OCI-LY1 (cell line): ENCODE measurements around the gene HPS3.

Experiments used
- EZH2 ChIP-seq: fragments of 200-600 bp; sonication (generic), shearing (Covaris generic); IDR thresholded peaks from 2 replicates; pipeline ENCODE4 v1.8.0; 2017; ENCODE audit warnings: borderline replicate concordance, mixed run types, mild to moderate bottlenecking, antibody characterized with exemption, low read length, moderate library complexity, mixed read lengths
- TF ChIP-seq, protein P1 (sequence below): fragments of 200-600 bp; sonication (generic), shearing (Covaris generic); IDR thresholded peaks from 2 replicates; pipeline ENCODE4 v1.5.1; 2017; ENCODE audit warnings: mild to moderate bottlenecking, antibody characterized with exemption, low read length, moderate library complexity, mixed read lengths

DNA sequence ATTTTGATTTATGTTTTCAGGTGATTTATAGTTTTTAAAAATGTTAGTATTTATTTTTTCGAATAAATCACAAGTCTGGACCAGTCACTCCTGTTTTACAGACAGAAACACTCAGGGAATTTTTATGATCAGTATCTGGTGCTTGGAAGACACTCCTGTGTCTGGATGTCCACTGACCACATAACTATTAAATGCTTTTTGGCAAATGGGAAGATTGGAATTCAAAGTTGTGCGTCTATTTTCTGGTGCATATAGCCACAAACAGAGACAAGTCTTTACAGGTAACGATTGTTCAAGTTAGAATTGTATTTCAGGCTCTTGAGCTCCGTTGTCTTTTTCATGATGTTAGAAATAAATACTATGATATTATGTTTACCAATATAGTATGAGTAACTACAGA is 80.0 kb downstream of the HPS3 start:
- TF ChIP-seq, protein P1, sequence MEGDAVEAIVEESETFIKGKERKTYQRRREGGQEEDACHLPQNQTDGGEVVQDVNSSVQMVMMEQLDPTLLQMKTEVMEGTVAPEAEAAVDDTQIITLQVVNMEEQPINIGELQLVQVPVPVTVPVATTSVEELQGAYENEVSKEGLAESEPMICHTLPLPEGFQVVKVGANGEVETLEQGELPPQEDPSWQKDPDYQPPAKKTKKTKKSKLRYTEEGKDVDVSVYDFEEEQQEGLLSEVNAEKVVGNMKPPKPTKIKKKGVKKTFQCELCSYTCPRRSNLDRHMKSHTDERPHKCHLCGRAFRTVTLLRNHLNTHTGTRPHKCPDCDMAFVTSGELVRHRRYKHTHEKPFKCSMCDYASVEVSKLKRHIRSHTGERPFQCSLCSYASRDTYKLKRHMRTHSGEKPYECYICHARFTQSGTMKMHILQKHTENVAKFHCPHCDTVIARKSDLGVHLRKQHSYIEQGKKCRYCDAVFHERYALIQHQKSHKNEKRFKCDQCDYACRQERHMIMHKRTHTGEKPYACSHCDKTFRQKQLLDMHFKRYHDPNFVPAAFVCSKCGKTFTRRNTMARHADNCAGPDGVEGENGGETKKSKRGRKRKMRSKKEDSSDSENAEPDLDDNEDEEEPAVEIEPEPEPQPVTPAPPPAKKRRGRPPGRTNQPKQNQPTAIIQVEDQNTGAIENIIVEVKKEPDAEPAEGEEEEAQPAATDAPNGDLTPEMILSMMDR: no peak
- no peak for TF ChIP-seq EZH2
